M059J (cell line): ENCODE results near the gene GPR32. TPM values are rescaled to one million over a fixed set of nuclear protein-coding genes. Genes with fewer than 3 reads are reported as not detected.
"Not testable (repeated sequence)": the region's sequence is repeated elsewhere in the genome, so short reads cannot be mapped to it uniquely, and the experiment has no call there.

Experiments
- DNase-seq: peaks from one replicate; pipeline ENCODE4 v3.0.0-alpha.2; 2012; ENCODE audit warnings: low read depth
- total RNA-seq: library from RNA; depleted of rRNA; stranded (reverse); fragments of >200 nt; shearing (Covaris generic); gene quantifications from 2 replicates; pipeline ENCODE4 v1.2.3, GENCODE V29; 2014; rRNA removed

GPR32 gene
- total RNA-seq, 1 experiment from 2014 or later = not detected

GRCh38 chr19:50799547-50799851 is 29.2 kb downstream of the GPR32 start:
- no peak for DNase-seq

- DNase-seq = no peak
Measured at GRCh38 chr19:50801107-50801506, 30.8 kb downstream of the GPR32 start.

GRCh38 chr19:50803633-50804419 is 33.6 kb downstream of the GPR32 start:
- DNase-seq = no peak

- peak; percentile 98 for DNase-seq
Measured at GRCh38 chr19:50804420-50805272, 34.4 kb downstream of the GPR32 start.

- DNase-seq = no peak
Measured at GRCh38 chr19:50808856-50809255, 38.6 kb downstream of the GPR32 start.

GRCh38 chr19:50811622-50812238 is 41.5 kb downstream of the GPR32 start:
- DNase-seq = not testable (repeated sequence)

- no peak for DNase-seq
Measured at GRCh38 chr19:50812474-50812873, 42.2 kb downstream of the GPR32 start.

GRCh38 chr19:50814883-50815282 is 44.6 kb downstream of the GPR32 start:
- DNase-seq = no peak

- no peak for DNase-seq
Measured at GRCh38 chr19:50815439-50815838, 45.2 kb downstream of the GPR32 start.

- DNase-seq = no peak
Measured at GRCh38 chr19:50817941-50818858, 47.9 kb downstream of the GPR32 start.

GRCh38 chr19:50818859-50819472 is 48.7 kb downstream of the GPR32 start:
- DNase-seq = no peak

GRCh38 chr19:50819636-50820035 is 49.4 kb downstream of the GPR32 start:
- no peak for DNase-seq

- DNase-seq = no peak
Measured at GRCh38 chr19:50820086-50820485, 49.8 kb downstream of the GPR32 start.

GRCh38 chr19:50820549-50821247 is 50.4 kb downstream of the GPR32 start:
- no peak for DNase-seq

GRCh38 chr19:50821248-50821612 is 51.0 kb downstream of the GPR32 start:
- no peak for DNase-seq

Other genes starting within 250 kb of the GPR32 start
- gene LRRC4B, start 202.0 kb upstream of the GPR32 start, total RNA-seq = not detected in 2 replicates
- gene SYT3, start 130.6 kb upstream of the GPR32 start, total RNA-seq = not detected in 2 replicates
- 1.0 and 4.9 TPM in 2 replicates for gene C19orf81, start 121.0 kb upstream of the GPR32 start, total RNA-seq
- gene SHANK1, start 50.7 kb upstream of the GPR32 start, total RNA-seq = 0.15 TPM in 2 replicates
- 6.1 and 10.0 TPM in 2 replicates for gene CLEC11A, start 47.1 kb upstream of the GPR32 start, total RNA-seq
- gene ACP4, start 20.0 kb downstream of the GPR32 start, total RNA-seq = not detected in 2 replicates
- not detected in 2 replicates for gene KLK1, start 53.3 kb downstream of the GPR32 start, total RNA-seq
- gene KLK15, start 63.1 kb downstream of the GPR32 start, total RNA-seq = not detected in 2 replicates
- gene KLK3, start 84.5 kb downstream of the GPR32 start, total RNA-seq = not detected in 2 replicates
- not detected in 2 replicates for gene KLK2, start 103.0 kb downstream of the GPR32 start, total RNA-seq
- gene KLK4, start 140.9 kb downstream of the GPR32 start, total RNA-seq = not detected in 2 replicates
- gene KLK5, start 182.6 kb downstream of the GPR32 start, total RNA-seq = not detected in 2 replicates
- 0.74 TPM in 1 of 2 replicates, not detected in the other for gene KLK6, start 199.1 kb downstream of the GPR32 start, total RNA-seq
- gene KLK7, start 213.5 kb downstream of the GPR32 start, total RNA-seq = not detected in 2 replicates
- gene KLK8, start 231.1 kb downstream of the GPR32 start, total RNA-seq = not detected in 2 replicates
- not detected in 2 replicates for gene KLK10, start 249.2 kb downstream of the GPR32 start, total RNA-seq